Measurements from ENCODE around the gene IL1R2.

The IL1R2 gene

DNA sequence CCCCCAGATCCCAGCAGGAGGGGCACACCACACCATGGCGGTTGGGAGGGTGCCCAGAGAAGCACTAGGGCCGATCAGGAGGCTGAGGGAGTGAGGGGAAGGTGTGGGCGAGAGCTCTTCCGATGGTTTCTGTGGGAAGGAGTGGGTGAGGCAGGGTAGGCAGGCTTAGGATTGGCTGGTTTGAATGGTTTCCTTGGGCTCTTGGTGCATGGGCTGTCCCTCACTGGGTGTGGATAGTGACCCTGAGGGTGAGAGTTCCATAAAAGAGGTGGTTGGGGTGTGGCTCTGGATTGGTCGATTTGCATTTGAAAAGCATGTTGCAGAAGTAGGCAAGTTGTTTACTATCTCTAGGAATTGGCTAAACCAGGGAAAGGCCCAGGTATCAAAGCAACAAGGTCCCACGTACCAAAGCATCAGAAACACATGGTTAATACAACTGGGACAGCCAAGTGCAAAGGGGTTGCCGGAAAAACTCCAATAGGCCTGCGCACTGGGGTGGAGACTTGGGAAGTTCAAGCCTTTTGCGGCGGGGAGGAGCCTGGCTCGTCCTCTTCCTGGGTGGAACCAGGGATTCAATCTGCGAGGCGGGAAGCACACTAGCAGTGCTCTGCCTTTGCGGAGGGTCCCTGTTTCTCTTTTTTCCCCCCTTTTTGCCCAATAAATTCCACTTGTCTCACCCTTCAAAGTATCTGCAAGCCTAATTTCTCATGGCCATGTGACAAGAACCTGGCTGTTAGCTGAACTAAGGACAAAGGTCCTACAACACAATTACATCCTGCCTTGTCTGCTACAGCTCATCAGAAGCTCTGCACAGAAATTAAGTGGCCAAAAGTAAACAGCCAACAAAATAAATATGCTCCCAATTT, 43.2 kb downstream of the IL1R2 start:
- no peak for DNase-seq
- intact Hi-C loops (cut with DNase I): no loop called here

DNA sequence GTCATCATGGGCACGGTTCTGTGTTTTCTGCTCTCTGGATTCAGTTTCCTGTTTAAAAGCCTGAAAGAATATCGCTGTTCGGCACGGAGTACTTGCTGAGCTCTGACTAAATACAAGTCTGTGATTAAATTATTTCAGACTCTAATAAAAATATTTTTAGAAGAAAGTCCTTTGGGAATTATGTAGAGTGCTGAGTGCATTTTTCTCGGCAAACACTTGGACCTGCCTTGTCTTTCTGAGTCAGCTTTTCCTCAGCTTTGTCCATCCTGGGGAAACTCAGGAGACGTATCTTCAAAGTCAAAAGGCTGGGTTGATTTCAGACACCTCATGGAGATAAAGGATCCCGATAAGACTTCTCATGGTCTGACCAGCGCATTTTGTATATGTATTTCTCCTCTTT, 45.9 kb downstream of the IL1R2 start:
- no peak for DNase-seq
- intact Hi-C loops (cut with DNase I): no loop called here

DNA sequence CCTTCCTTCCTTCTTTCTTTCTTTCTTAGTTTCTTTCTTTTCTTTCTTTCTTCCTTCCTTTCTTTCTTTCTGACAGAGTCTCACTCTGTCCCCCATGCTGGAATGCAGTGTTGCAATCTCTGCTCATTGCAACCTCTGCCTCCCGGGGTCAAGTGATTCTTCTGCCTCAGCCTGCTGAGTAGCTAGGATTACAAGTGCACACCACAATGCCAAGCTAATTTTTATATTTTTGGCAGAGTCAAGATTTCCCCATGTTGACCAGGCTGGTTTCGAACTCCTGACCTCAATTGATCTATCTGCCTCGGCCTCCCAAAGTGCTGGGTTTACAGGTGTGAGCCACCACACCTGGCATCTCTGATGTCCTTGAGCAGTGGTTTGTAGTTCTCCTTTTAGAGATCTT, 48.5 kb downstream of the IL1R2 start:
- intact Hi-C loops (cut with DNase I): no loop called here
- DNase-seq: peak in 1 of 10 donors; percentile 5

DNA sequence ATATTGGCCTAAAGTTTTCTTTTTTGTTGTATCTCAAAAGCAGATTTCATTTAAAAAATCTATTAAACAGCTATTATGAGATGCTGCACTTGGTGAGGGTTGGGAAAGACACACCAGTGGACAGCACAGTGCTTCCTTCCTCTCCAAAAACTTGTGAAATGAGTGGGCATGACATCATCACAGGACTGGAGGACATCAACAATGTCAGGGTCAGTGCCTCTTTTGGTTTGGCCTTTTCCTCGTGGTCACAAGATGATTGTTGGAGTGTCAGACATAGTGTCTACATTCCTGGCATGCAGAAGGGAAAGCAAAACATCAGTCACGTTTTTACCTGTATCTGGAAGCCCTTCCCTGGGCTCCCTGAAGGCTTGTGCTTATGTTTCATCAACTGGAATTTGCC, 49.6 kb downstream of the IL1R2 start:
- intact Hi-C loops (cut with DNase I): no loop called here

DNA sequence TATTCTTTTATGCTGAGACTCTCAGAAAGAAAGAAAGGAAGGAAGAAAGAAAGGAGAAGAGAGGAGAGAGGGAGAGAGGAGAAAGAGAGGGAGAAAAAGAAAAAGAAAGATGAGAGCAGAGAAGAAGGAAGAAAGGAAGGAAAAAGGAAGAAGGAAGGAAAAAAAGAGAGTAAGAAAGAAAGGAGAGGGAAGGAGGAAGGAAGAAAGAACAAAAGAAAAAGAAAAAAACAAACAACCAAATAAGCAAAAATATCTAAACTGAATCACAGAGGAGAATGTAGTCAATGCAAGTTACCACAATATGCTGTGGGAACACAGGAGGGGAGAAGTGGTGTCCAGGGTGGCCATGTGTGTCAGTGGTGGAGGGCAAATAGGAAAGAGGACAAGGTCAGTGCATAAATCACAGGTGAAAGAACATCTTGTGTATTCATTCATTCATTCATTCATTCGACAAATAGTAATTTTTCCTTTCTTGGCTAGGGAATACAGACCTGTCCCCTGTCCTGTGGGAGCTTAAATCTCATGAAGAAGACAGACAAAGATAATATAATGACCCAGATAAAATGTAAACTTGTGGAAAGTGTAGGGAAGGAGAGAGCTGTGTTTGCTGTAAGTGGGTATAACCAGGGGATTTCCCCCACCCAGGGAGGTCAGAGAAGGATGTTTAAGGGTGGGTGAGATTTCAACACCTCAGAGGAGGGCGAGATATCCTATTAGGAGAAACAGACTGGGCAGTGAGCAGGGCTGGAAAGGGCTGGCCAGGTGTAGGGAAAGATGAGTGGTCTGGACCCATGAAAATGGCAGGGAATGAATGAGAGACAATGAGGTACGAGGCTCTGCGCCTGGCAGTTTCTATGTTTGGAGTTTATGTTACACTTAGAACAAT, 50.7 kb downstream of the IL1R2 start:
- DNase-seq: peak in 1 of 10 donors; percentile 25
- intact Hi-C loops (cut with DNase I): no loop called here

More for the DNA sequence above, 49.6 kb downstream of the IL1R2 start:
- peak in 1 of 10 donors; percentile 55 for DNase-seq

DNA sequence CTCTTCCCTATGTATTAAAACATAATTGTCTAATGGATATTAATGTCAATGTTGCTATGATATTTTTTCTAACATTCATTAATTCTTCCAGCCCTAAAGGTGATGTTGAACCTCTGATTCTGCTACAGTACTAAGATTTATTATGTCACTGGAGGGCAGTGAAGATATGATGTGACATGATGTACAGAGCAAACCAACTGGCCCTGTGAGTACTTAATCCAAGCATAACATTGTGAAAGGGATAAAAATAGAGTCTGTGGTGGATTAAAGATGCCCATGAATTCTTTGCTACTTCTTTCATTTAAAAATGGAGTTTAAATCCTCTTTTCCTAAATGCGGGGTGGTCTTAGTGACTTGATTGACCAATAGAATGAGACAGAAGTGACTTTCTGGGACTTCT, 51.8 kb downstream of the IL1R2 start:
- intact Hi-C loops (cut with DNase I): no loop called here
- no peak for DNase-seq

DNA sequence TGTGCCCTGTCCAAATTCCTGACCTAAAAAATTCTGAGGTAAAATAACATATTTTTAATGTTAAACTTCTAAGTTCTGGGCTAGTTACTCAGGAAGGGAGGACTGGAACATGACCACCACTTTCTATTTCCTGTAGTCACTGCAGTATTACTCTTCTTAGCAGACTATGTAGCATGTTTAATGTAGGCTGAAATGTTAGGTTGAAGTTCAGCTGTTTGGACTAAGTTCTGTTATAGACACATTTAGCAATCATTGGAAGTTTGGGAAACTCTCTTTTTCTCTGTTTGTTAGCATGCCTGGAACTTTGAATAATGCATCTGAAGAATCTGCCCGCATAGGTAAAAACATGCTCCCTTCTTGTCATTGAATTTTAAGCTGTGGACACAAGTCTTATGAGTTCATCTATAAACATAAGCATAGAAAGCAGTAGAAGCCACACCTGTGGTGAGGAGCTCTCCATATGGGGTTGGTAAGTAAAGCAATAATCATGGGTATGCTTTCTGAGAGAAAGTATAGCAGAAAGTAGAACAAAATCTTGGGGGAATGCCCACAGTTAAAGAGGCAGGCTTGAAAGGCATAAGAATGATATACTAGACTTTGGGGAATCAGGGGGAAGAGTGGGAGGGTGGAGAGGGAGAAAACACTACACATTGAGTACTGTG, 52.6 kb downstream of the IL1R2 start:
- intact Hi-C loops (cut with DNase I): no loop called here
- no peak for DNase-seq

DNA sequence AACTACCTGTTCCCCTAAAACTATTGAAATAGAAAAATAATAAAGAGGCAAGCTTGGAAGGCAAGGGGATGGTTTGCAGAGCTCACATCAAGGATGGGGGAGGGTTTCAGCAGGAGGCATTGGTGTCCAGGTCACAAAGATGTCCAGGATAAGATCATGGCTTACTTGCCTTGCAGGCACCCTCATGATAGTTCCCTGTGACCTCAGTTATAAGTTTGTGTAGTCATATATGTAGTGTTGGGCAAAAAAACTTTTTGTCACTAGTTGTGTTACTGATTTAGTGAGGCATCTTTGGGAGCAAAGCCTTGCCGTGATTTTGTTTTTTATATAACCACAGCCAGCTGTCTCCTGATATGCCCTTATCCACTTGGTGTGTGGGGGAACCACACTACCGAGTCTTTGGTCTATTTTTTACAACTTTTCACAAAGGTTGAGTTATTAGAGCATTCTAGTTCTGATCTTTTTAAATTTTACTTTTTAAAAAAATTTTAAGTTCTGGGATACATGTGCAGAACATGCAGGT, 53.3 kb downstream of the IL1R2 start:
- DNase-seq: no peak

DNA sequence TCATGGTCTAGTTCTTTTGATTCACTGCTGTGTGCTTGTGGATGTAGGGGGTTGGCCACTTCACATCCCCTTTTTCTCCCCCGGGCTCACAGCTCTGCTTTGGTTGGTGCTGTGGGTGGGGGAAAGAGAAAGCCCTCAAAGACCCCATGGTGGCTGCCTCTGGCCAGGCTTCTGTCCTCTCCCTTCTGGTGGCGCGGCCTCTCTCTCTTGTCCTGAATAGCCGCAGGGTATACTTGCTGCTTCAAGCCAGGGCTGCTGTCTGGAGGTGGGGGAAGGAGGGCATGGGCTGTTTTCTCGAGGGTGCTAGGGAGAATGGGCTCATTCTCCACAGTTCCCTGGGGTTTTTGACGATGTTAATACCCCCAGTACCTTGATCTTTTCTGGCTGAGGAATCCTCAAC, 53.9 kb downstream of the IL1R2 start:
- intact Hi-C loops (cut with DNase I): no loop called here
- peak in 1 of 10 donors; percentile 16 for DNase-seq

More for the DNA sequence above, 53.3 kb downstream of the IL1R2 start:
- intact Hi-C loops (cut with DNase I): no loop called here

DNA sequence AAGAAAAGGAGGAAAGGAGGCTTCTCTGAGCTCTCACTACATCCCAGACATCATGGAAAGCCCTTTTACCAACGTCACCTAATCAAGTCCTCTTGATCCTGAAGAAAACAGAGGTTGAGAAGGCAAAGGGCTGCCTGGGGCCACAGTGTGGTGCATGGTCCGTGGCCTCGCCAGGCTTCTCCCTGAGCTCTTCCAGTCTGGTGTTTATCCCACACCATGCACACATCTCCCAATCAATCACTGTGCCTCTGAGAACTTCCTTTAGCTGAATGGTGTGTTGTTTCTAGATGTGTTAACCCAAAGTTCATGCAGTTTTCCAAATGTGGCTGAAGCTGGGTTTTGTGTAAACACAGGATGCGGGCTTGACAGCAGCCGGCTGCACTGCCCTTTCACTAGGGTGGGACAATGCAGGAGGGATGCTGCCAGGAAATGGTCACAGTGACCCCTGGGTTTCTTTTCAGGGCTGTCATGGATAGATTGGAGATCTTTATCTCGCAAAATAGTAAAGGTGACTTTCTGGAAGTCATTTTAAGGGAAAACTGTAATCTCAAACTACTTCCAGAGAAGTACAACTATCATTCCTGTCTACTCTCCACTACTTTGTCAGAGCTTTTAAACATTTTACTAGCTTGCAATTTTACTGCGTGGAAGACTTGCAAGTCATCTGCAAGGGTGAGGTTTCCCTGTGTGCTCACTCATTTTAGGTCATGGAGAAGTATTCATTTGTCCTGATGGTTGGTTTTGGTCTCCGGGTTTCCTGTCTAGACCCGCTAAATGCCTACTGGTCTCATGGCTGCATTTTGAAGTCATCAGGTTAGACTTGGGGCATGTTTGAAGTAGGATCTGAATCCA, 54.6 kb downstream of the IL1R2 start:
- peak in 1 of 10 donors; percentile 29 for DNase-seq
- intact Hi-C loops (cut with DNase I): no loop called here

DNA sequence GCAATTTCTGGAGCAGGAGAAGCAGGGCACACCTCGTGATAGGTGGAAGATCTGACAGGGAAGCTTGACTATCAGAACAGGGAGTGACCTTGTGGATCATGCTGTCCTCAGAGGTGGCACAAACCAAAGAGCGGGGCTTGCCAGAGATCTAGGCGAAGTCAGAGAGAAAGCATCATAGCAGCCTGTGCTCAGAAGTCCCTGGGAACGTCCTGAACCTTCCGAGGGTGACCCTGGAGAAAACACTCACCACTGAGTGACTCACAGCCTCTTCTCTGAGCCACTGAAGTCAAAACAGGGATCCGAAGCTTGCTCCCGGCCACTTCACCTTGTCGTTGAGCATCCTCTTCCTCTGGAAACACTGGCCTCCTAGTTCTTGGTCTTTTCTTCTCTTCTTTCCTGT, 56.7 kb downstream of the IL1R2 start:
- intact Hi-C loops (cut with DNase I): no loop called here
- peak in 1 of 10 donors; percentile 24 for DNase-seq

DNA sequence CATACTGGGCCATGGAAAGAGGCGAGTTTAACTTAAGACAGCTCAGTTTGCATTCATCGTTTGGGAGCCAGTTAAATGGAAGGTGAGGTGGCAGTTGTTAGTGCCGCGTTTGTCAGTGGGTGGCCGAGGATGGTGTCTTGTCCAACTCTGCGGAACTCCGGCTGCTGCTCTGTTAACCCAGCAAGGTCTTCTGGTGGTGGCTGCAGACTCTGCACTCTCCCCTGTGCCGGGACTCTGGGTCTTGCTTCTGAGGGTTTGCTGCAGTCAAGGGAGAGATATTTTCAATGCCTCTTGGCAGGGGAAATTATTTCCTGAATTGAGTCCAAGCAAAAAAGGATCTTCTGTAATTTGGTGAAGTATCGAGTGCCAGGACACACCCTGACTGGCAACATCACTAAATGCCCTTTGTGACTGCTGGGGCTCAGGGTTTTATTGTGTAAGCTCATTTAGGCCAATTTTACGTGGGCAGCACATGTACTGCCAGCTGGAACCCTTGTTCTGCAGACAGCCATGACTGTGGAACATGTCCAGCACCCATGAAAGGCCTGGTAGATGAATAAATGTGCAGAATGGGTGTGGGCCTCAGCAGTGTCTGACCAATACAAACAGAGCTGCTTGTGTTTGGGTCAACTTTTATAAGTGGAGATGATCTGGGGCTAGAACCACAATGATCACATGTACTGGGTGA, 58.1 kb downstream of the IL1R2 start:
- DNase-seq: peak in 2 of 10 donors; percentile 11 to 69
- intact Hi-C loops (cut with DNase I): no loop called here

DNA sequence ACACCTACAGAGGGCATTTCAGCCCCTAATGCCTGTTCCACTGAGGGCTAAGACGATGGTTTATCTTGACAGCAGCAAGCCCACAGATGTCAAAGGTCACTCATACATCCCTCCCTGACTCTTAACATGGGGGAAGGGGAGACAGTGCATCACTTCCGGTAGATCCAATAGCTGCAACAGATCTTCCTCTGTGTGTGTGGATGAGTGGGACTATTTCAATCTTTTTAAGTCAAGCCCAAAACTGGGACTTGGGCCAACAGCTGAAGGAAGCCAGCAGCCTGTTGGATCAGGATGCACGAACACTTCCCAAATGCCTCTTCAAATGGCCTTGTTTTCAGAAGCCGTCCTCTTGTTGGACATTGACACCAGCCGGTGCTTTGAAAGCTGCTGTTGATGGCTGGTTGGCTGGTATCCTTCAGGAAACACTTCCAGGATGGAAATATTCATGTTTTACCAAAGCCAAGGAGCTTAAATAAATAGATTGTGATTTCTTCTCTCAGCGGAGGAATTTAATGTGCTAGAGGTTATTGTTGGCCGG, 59.2 kb downstream of the IL1R2 start:
- intact Hi-C loops (cut with DNase I): no loop called here
- peak in 7 of 10 donors; percentile 30 to 89 (median 44) for DNase-seq

DNA sequence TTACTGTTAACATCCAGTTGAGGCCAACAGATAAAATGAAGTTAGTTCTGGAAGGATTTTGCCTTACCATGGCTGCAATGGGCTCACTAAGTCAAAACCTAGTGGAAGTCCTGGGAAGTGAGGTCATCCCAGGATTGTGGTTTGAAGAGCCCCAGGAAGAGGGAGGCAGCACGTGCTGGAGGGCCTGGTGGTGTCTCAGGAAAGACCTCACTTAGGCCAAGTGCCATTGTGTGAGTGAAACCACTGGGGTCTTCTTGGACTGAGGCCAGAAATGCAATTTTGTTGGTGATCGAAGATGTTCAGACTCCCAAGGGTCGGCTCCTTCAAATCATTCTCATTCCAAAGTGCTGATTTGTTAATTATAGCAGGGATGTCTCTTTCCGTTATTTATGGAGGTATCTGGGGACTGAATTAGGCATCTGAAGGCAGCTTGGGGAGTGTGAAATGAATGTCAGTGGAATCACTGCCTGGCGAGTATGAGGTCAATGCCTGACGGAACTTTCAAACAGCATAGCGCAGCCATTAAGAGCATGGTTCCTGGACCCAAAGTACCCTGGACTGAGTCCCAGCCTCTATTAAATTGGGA, 60.0 kb downstream of the IL1R2 start:
- DNase-seq: peak in 1 of 10 donors; percentile 21
- intact Hi-C loops (cut with DNase I): no loop called here

DNA sequence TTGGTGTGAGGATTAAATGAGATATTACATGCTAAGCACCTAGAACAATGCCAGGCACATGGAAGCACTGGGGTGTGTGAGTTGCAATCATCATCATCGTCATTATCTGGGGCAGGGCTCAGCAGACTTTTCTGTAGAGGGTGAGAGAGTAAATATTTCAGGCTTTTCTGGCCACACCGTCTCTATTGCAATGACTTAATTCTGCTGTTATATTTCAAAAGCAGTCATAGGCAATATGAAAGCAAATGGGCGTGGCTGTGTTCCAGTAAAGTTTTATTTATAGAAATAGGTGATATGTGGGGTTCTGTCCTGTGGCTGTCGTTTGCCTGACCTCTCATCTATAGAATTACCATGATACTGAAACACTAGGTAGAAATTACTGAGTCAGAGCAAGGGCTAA, 60.6 kb downstream of the IL1R2 start:
- intact Hi-C loops (cut with DNase I): no loop called here
- no peak for DNase-seq

DNA sequence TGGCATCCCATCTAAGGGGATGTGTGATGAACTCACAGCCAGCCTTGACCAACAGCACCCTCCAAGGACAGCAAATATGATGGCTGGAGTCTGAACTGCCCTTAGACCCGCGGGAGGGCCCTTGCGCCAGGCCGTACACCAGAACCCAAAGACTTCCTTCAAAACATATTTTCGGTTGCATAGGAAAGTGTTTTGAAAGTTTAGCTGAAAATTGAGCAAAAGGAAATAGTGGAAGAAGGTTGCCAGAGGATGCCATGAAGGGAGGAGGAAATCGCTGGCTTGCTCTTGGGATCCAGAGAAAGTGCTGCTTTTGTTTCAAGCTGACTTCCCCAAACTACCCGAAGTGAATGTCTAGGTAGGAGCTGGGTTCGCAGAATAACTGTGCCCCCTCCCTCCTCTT, 61.3 kb downstream of the IL1R2 start:
- peak in 1 of 10 donors; percentile 20 for DNase-seq
- intact Hi-C loops (cut with DNase I): no loop called here

DNA sequence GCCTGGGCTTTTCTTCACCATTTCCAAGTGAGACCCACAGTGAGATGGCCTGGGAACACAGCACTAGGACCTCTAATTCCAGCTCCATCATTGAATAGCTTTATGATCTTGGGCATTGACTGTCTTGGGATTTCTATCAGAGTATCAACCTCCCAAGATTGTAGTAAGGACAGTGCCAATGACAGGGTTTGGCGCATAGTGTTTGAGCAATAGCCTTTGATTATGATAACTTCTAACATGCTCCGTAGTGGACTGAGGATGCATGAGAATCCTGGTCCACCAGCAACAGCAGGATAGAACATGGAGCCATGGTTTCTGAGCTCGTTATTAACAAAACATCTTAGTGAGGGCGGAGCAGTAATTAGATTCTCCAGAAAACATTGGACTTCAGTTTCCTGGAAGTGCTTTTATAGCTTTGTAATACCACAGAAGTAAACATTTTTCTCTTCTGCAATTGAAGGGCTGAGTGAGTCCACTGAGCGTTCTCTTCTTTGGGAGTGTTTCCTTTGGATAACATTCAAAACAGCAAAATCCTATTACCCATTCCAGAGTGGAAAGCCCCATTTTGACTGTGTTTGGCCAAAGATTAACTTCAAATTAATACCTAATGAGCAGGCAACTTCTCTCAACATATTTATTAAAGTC, 63.7 kb downstream of the IL1R2 start:
- peak in 1 of 10 donors; percentile 10 for DNase-seq
- intact Hi-C loops (cut with DNase I): no loop called here

DNA sequence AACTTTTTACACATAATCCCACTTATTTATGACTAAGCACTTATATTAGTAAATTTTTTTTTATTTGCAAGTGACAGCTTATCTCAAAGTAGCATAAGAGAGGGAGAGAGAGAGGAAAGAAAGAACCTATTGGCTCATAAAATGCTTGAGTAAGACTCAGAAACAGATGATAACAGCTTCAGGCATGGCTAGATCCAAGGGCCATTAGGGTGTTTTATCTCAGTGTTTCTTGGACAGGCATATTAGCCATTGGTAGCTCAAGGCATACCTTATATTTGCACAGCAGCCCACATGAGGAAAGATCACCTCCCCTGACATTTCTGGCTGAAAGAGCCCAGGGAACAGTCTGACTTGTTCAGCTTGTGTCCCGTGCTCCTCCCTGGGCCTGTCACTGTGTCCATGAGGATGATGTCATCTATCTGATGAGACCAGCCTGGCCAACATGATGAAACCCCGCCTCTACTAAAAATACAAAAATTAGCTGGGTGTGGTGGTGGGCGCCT, 64.4 kb downstream of the IL1R2 start:
- DNase-seq: peak in 1 of 10 donors; percentile 19
- intact Hi-C loops (cut with DNase I): no loop called here

Measured in posterior cingulate gyrus (tissue), 11 donors.